Psoas muscle (tissue), 8 donors: ENCODE results near the gene RHBDD1. TPM values are rescaled to one million over a fixed set of nuclear protein-coding genes. Genes with fewer than 3 reads are reported as not detected.

Source experiments
- ATAC-seq, 4 donors: fragments of 200-7000 bp; cut with Tn5 transposase; one replicate each; pipeline ENCODE4 v1.9.1; 2020; ENCODE audit warnings: moderate library complexity in 3 of 4, mild to moderate bottlenecking in 2 of 4
- DNase-seq, 2 donors: peaks; one replicate each; pipeline ENCODE4 v3.0.0-alpha.2; 2020
- H3K27ac ChIP-seq: fragments of 200-600 bp; one replicate; pipeline ENCODE4 v1.8.0; 2022
- H3K27me3 ChIP-seq, 3 donors: fragments of 200-600 bp in 1 of 3; one replicate each; pipeline versions ENCODE4 v1.6.1 to v1.8.0; 2013 to 2022; ENCODE audit warnings: low read length in 2 of 3, mild to moderate bottlenecking in 2 of 3, moderate library complexity in 1 of 3; ENCODE audit not compliant: insufficient read depth in 3 of 3
- H3K36me3 ChIP-seq, 2 donors: fragments of 200-600 bp in 1 of 2; one replicate each; pipeline versions ENCODE4 v1.6.1 to v1.8.0; 2013 to 2022; ENCODE audit warnings: low read depth in 1 of 2, mild to moderate bottlenecking in 1 of 2, moderate library complexity in 1 of 2; ENCODE audit not compliant: insufficient read depth in 1 of 2
- H3K4me1 ChIP-seq: fragments of 200-600 bp; one replicate; pipeline ENCODE4 v1.8.0; 2022
- H3K4me3 ChIP-seq: fragments of 200-600 bp; one replicate; pipeline ENCODE4 v1.8.0; 2022; ENCODE audit warnings: mild to moderate bottlenecking
- H3K9me3 ChIP-seq: fragments of 200-600 bp; one replicate; pipeline ENCODE4 v1.8.0; 2022
- WGBS, 3 donors: extraction: QIAGEN DNeasy Blood & Tissue Kit; methylation state at CpG; one replicate each; pipeline versions ENCODE4 v1.1.6 to v1.1.7; 2013; 5-methylcytosine and 5-hydroxymethylcytosine counted together
- intact Hi-C, 2 donors: fragments of 100-400 bp; cut with DNase I; formaldehyde crosslinking; loops; one replicate each; pipeline versions ENCODE4 v1.11.0 to v1.14.2; 2022
- polyA plus RNA-seq, 3 donors: library from polyadenylated mRNA; stranded (reverse); fragments of 200-250 nt; gene quantifications; one replicate each; pipeline ENCODE4 v1.2.3, GENCODE V29; 2013
- total RNA-seq, 4 donors: library from RNA; stranded (reverse); fragmentation: NEBNext Ultra II Directional in 2 of 4; extraction: Animal tissue kit (Norgen Biotek cat#: 25700) in 2 of 4; gene quantifications; one replicate each; pipeline versions ENCODE4 v1.2.1 to v1.2.4, GENCODE V29; 2021 to 2023
- TF ChIP-seq, protein P1 (sequence below): fragments of 200-600 bp; IDR thresholded peaks from one replicate; pipeline ENCODE4 v1.8.0; 2022; ENCODE audit warnings: antibody characterized with exemption
- donor health status: healthy with polysubstance abuse.
- donor health status: DM: no; HTN: no; CAD: no; lungs with moderate emphysema.
- donor health status: Bipolar disorder and iron deficiency.
- donor health status: healthy.
- donor health status: DM: yes; HTN: yes; CAD: no.
- donor health status: DM: no; HTN: no; CAD: no.
- donor health status: DM: no; HTN: no; CAD: no.
- donor health status: DM: yes; HTN: yes; CAD: no.

The RHBDD1 gene
- total and polyA plus RNA-seq, 7 donors, result 6.7 to 26.1 (median 17.9) TPM

DNA sequence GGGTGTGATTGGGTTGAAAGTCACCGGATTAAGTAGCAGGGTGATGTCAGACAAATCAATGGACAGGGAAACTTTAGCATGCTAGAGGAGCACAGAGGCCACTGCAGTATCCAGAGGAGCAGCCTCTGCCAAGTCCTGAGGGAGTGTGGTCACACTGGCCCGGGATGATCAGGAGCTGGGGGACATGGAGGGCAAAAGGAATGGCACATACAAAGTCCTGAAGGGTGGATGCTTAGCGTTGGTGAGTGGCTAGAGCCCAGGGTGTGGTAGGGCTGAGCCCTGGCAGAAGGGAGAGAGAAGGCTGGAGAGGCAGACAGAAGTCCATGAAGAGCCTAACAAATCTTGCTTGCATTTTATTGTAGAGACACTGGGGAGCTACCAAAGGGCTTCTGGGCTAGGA lies 58.9 kb downstream of the RHBDD1 start:
- H3K9me3 ChIP-seq, result no peaks in the 10 kb centered on the region
- H3K36me3 ChIP-seq, result peaks cover 0 to 4% of the 10 kb centered on the region in 2 donors
- H3K27me3 ChIP-seq, result no peaks in the 10 kb centered on the region
- H3K27ac ChIP-seq, result no peak overlapping the region
- intact Hi-C loops, result no loop called here
- TF ChIP-seq, protein P1, sequence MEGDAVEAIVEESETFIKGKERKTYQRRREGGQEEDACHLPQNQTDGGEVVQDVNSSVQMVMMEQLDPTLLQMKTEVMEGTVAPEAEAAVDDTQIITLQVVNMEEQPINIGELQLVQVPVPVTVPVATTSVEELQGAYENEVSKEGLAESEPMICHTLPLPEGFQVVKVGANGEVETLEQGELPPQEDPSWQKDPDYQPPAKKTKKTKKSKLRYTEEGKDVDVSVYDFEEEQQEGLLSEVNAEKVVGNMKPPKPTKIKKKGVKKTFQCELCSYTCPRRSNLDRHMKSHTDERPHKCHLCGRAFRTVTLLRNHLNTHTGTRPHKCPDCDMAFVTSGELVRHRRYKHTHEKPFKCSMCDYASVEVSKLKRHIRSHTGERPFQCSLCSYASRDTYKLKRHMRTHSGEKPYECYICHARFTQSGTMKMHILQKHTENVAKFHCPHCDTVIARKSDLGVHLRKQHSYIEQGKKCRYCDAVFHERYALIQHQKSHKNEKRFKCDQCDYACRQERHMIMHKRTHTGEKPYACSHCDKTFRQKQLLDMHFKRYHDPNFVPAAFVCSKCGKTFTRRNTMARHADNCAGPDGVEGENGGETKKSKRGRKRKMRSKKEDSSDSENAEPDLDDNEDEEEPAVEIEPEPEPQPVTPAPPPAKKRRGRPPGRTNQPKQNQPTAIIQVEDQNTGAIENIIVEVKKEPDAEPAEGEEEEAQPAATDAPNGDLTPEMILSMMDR, result no peak
- H3K4me3 ChIP-seq, result no peak overlapping the region
- ATAC-seq (no peak), DNase-seq (no peak)
- 81 to 100% (median 87%) methylated on average over 3 of the region's 3 CpGs for WGBS, 3 donors
- no peaks in the 10 kb centered on the region for H3K4me1 ChIP-seq

DNA sequence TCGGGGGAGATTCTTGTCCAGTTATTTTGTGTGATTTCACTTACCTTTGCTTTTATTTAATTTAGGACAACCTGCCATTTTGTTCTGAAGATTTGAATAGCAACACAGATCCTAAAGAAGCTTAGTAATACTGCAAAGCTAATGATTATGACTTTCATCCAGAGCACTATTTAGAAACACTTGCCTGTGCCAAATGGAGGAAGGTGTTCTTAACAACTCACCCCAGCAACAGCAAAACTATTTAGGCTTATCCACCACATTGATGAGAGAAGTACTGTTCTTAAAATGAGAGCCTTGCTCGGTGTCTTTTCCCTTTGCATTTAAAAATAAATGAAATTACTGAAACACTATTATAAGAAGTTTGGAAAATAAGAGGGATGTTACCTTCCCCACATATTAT lies 59.7 kb downstream of the RHBDD1 start:
- intact Hi-C loops, result no loop called here
- no peak overlapping the region for H3K4me3 ChIP-seq
- H3K27ac ChIP-seq, result no peak overlapping the region
- no peaks in the 10 kb centered on the region for H3K4me1 ChIP-seq
- TF ChIP-seq, protein P1, result no peak
- no peaks in the 10 kb centered on the region for H3K9me3 ChIP-seq
- peaks cover 0 to 4% of the 10 kb centered on the region in 2 donors for H3K36me3 ChIP-seq
- ATAC-seq (no peak), DNase-seq (no peak)
- H3K27me3 ChIP-seq, result no peaks in the 10 kb centered on the region
- WGBS, 3 donors, result 90 to 93% (median 93%) methylated on average over 2 of the region's 2 CpGs

DNA sequence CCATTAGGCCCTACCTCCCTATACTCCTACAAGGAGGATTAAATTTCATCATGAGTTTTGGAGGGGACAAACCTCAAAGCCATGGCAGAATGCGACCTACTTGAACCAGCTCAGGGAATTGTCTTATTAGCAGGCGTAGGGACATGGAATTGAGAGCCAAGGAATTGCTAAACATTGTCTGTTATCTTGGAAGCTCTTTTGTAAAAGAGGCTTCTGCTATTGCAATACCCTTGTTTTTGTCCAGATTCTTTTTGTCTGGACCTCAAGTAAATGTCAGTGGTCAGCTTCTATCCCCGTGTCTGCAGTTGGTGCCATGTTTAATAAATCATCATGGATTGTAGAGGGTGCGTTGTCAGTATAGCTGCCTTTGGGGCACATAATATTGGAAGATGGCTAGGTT lies 62.3 kb downstream of the RHBDD1 start:
- Histone ChIP-seq H3K4me3 (no peak overlapping the region), H3K27me3 (no peaks in the 10 kb centered on the region), H3K9me3 (no peaks in the 10 kb centered on the region), H3K27ac (no peak overlapping the region), H3K36me3 (peaks cover 0 to 4% of the 10 kb centered on the region in 2 donors), H3K4me1 (no peaks in the 10 kb centered on the region)
- TF ChIP-seq, protein P1, result no peak
- no peak for ATAC-seq
- intact Hi-C loops, result no loop called here
- 89 to 92% (median 90%) methylated on average over 4 of the region's 4 CpGs for WGBS, 3 donors
- no peak for DNase-seq

DNA sequence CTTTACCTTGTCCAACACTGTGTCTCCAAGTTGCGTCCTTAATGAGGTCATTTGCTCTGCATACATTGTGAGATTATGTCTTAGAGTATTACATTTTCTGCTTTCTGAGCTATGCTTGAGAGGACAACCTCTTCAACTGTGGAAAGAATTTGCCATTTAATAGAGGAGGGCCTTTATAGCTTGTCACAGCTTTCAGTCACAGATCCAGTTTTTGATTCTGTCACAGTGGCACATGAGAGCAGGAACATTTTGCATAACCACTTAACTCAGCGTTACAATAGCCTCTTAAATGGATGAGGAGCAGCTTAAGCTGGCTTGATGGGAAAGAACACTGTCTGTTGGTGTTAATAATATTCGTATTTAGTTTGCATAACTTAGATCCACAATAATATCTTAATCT lies 63.0 kb downstream of the RHBDD1 start:
- H3K27ac ChIP-seq, result no peak overlapping the region
- TF ChIP-seq, protein P1, result no peak
- H3K36me3 ChIP-seq, result peaks cover 0 to 4% of the 10 kb centered on the region in 2 donors
- no peaks in the 10 kb centered on the region for H3K9me3 ChIP-seq
- DNase-seq, result no peak
- intact Hi-C loops, result no loop called here
- 78 to 88% (median 84%) methylated on average over 3 of the region's 3 CpGs for WGBS, 3 donors
- no peaks in the 10 kb centered on the region for H3K4me1 ChIP-seq
- no peaks in the 10 kb centered on the region for H3K27me3 ChIP-seq
- no peak overlapping the region for H3K4me3 ChIP-seq
- no peak for ATAC-seq
